ENCODE data around the gene PLA2G15. TPM values are rescaled to one million over a fixed set of nuclear protein-coding genes. Genes with fewer than 3 reads are reported as not detected.

Gene PLA2G15
- total RNA-seq, 3 donors from 2014 or later: 13.2 to 14.2 (median 13.5) TPM

GRCh38 chr16:68310437-68310773, 65.2 kb downstream of the PLA2G15 start:
- DNase-seq (no peak), ATAC-seq (peak; percentile 63)
- peak overlapping the region; percentile 78 for H3K4me3 ChIP-seq
- H3K9me3 ChIP-seq: no peaks in the 10 kb centered on the region
- peaks cover 19% of the 10 kb centered on the region for H3K4me1 ChIP-seq (ENCODE audit: low read depth)
- TF ChIP-seq CTCF (IDR thresholded peaks at IDR 0.05): no peak
- H3K36me3 ChIP-seq (ENCODE audit: low read depth): no peaks in the 10 kb centered on the region
- intact Hi-C loops (cut with DNase I, micrococcal nuclease): no loop called here

Small RNA genes lying within 50 kb of the gene (microRNA-seq; reads per million reads assigned to microRNA genes)
- gene MIR6773: not detected

Other genes starting within 250 kb of the PLA2G15 start
- gene DPEP2, start 245.9 kb upstream of the PLA2G15 start, total RNA-seq: 1 to 10 TPM; 1.5 to 2.8 (median 1.6) TPM
- gene DPEP2NB, start 229.5 kb upstream of the PLA2G15 start, total RNA-seq: not detected
- gene DDX28, start 222.1 kb upstream of the PLA2G15 start, total RNA-seq: 1 to 10 TPM; 6.1 to 7.2 (median 6.8) TPM
- 10 to 100 TPM; 11.6 to 13.5 (median 12.6) TPM for gene DUS2, start 222.1 kb upstream of the PLA2G15 start, total RNA-seq
- 10 to 100 TPM; 24.2 to 44.0 (median 25.5) TPM for gene NFATC3, start 160.0 kb upstream of the PLA2G15 start, total RNA-seq
- 100 to 1,000 TPM in 1 of 3 donors, 10 to 100 TPM in 2; 46.6 to 125 (median 94.5) TPM for gene ESRP2, start 9.2 kb upstream of the PLA2G15 start, total RNA-seq
- 10 to 100 TPM; 35.0 to 41.4 (median 37.2) TPM for gene SLC7A6, start 19.2 kb downstream of the PLA2G15 start, total RNA-seq
- 10 to 100 TPM; 16.2 to 22.0 (median 18.4) TPM for gene SLC7A6OS, start 65.6 kb downstream of the PLA2G15 start, total RNA-seq
- gene PRMT7, start 65.6 kb downstream of the PLA2G15 start, total RNA-seq: 10 to 100 TPM; 31.0 to 42.2 (median 41.0) TPM
- gene SMPD3, start 203.1 kb downstream of the PLA2G15 start, total RNA-seq: 10 to 100 TPM; 31.8 to 82.7 (median 62.3) TPM